GM12864 (cell line): ENCODE measurements around the gene ARMH1.
"Not testable (repeated sequence)": the region's sequence is repeated elsewhere in the genome, so short reads cannot be mapped to it uniquely, and the experiment has no call there.

Experiments
- DNase-seq: peaks from one replicate; pipeline ENCODE4 v3.0.0-alpha.2; 2011; ENCODE audit warnings: low read depth
- H3K4me3 ChIP-seq: 2 replicates; pipeline ENCODE4 v1.5.1; 2011; ENCODE audit warnings: mild to moderate bottlenecking, low read depth, low read length, control low read depth
- TF ChIP-seq, protein P1 (sequence below): IDR thresholded peaks from 2 replicates; pipeline ENCODE4 v1.5.1; 2011; ENCODE audit warnings: low read depth, mild to moderate bottlenecking, moderate library complexity, low read length, control low read depth, inconsistent platforms; ENCODE audit errors: missing control alignments

Gene ARMH1

DNA sequence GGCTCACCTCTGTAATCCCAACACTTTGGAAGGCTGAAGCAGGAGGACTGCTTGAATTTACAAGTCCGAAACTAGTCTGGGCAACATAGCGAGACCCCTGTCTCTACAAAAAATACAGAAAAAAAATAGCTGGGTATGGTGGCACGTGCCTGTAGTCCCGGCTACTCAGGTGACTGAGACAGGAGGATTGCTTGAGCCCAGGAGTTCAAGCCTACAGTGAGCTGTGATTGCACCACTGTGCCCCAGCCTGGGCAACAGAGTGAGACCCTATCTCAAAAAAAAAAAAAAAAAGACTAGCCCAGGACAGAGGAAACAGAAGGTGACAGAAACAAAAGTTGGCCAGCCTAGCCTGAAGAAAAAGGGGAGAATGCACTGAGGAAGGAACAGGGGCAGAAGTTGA lies 21.2 kb downstream of the ARMH1 start:
- no peak for DNase-seq
- TF ChIP-seq, protein P1, sequence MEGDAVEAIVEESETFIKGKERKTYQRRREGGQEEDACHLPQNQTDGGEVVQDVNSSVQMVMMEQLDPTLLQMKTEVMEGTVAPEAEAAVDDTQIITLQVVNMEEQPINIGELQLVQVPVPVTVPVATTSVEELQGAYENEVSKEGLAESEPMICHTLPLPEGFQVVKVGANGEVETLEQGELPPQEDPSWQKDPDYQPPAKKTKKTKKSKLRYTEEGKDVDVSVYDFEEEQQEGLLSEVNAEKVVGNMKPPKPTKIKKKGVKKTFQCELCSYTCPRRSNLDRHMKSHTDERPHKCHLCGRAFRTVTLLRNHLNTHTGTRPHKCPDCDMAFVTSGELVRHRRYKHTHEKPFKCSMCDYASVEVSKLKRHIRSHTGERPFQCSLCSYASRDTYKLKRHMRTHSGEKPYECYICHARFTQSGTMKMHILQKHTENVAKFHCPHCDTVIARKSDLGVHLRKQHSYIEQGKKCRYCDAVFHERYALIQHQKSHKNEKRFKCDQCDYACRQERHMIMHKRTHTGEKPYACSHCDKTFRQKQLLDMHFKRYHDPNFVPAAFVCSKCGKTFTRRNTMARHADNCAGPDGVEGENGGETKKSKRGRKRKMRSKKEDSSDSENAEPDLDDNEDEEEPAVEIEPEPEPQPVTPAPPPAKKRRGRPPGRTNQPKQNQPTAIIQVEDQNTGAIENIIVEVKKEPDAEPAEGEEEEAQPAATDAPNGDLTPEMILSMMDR, result no peak
- H3K4me3 ChIP-seq, result no peak overlapping the region

GRCh38 chr1:44696101-44696500 lies 21.6 kb downstream of the ARMH1 start:
- no peak for DNase-seq
- H3K4me3 ChIP-seq, result no peak overlapping the region
- TF ChIP-seq, protein P1, result no peak

DNA sequence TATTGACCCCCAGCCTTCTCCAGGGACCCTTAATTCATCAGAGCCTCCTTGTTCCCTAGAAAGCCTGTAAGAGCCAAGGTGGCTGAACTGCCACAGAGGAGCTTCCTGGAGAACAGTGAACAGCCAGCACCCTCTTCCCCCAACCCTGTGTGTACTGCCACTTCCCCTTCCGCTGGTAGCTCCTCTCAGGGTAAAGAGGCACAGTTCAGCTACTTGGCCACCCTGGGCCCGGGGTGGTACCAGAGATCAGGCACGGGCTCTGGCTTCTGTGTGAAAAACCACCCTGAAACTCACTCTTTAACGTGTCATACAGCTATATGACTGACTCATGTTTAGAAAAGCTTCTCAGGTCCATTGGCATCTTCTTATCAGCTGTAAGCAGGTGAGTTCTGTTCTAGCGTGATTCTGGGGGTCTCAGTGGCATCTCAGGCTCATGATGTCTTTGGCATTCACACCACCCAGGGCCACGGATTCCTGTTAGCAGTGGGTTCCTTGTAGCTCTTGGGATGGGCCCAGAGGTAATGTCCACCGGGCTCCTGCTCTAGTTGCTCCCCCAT lies 22.4 kb downstream of the ARMH1 start:
- H3K4me3 ChIP-seq, result no peak overlapping the region; the same call in 1 of the 2 replicates
- DNase-seq, result no peak
- TF ChIP-seq, protein P1, result no peak

GRCh38 chr1:44698138-44698537 lies 23.6 kb downstream of the ARMH1 start:
- DNase-seq, result no peak
- no peak overlapping the region for H3K4me3 ChIP-seq
- TF ChIP-seq, protein P1, result no peak

DNA sequence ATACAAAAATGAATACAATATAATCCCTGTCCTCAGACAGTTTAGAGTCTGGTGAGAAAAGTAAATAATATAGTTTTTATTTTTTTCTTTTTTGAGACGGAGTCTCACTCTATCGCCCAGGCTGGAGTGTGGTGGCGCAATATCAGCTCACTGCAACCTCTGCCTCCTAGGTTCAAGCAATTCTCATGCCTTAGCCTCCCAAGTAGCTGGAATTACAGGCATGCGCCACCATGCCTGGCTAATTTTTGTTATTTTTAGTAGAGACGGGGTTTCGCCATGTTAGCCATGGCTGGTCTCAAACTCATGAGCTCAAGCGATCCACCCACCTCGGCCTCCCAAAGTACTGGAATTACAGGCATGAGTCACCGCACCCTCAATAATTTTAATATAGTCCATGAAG lies 24.9 kb downstream of the ARMH1 start:
- H3K4me3 ChIP-seq, DNase-seq: not testable (repeated sequence)

DNA sequence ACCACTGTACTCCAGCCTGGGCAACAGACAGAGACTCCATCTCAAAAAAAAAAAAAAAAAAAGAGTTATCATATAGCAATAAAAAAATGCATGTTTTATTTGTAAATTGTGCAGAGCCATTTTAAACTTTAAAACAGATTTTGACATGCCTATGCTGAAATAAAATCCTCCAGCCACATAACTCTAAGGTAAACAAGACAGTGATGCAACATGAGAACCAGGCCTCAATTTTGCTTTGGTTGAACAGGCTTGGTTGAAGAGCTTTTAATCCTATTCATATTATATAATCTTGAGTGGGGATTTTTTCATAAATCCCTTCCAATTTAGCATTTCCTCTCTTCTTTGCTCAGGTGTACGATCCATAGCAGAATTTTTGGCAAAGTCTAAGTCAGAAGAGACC lies 26.1 kb downstream of the ARMH1 start:
- no peak for DNase-seq
- H3K4me3 ChIP-seq, result no peak overlapping the region
- TF ChIP-seq, protein P1, result no peak

GRCh38 chr1:44701141-44701573 lies 26.6 kb downstream of the ARMH1 start:
- DNase-seq, result no peak
- TF ChIP-seq, protein P1, result no peak
- H3K4me3 ChIP-seq, result no peak overlapping the region
